Astrocyte (in vitro differentiated cells and primary cell): ENCODE data around the gene RCE1. TPM values are rescaled to one million over a fixed set of nuclear protein-coding genes. Genes with fewer than 3 reads are reported as not detected.

Experiments
- DNase-seq: peaks from one replicate; pipeline ENCODE4 v3.0.0-alpha.2; 2010; ENCODE audit warnings: low read depth
- FAIRE-seq: peaks from 2 replicates; lab custom pipeline; 2011; peaks lifted over from hg19 to GRCh38; lab: Jason Lieb, UNC
- H2AFZ ChIP-seq: 2 replicates; pipeline ENCODE4 v1.6.0; 2012; ENCODE audit warnings: low read depth, low read length, inconsistent platforms
- H3K27ac ChIP-seq: 2 replicates; pipeline ENCODE4 v1.5.1; 2011; ENCODE audit warnings: low read depth, low read length, inconsistent platforms
- H3K27me3 ChIP-seq: 2 replicates; pipeline ENCODE4 v1.6.0; 2011; ENCODE audit warnings: low read length, inconsistent platforms; ENCODE audit not compliant: insufficient read depth
- H3K36me3 ChIP-seq: 2 replicates; pipeline ENCODE4 v1.5.1; 2011; ENCODE audit warnings: low read length, inconsistent platforms; ENCODE audit not compliant: insufficient read depth
- H3K4me1 ChIP-seq: 2 replicates; pipeline ENCODE4 v1.5.1; 2011; ENCODE audit warnings: low read length, inconsistent platforms; ENCODE audit not compliant: insufficient read depth
- H3K4me2 ChIP-seq: 2 replicates; pipeline ENCODE4 v1.6.0; 2012; ENCODE audit warnings: low read length, inconsistent platforms
- H3K4me3 ChIP-seq: 2 replicates; pipeline ENCODE4 v1.5.1; 2011; ENCODE audit warnings: low read depth, mild to moderate bottlenecking, low read length, inconsistent platforms; ENCODE audit not compliant: insufficient read depth
- H3K79me2 ChIP-seq: 2 replicates; pipeline ENCODE4 v1.6.0; 2012; ENCODE audit warnings: mild to moderate bottlenecking, low read length, inconsistent platforms; ENCODE audit not compliant: insufficient read depth
- H3K9ac ChIP-seq: 2 replicates; pipeline ENCODE4 v1.6.0; 2012; ENCODE audit warnings: mild to moderate bottlenecking, low read length, inconsistent platforms
- H3K9me3 ChIP-seq: 2 replicates; pipeline ENCODE4 v1.5.1; 2012; ENCODE audit warnings: low read depth, mild to moderate bottlenecking, low read length, inconsistent platforms; ENCODE audit not compliant: insufficient read depth
- H4K20me1 ChIP-seq: 2 replicates; pipeline ENCODE4 v1.6.0; 2012; ENCODE audit warnings: low read length, inconsistent platforms; ENCODE audit not compliant: insufficient read depth
- H3K27ac Mint-ChIP-seq: one replicate; pipeline ENCODE4 v1.8.0; 2021; ENCODE audit warnings: mild to moderate bottlenecking, mixed read lengths; ENCODE audit not compliant: unreplicated experiment
- H3K27me3 Mint-ChIP-seq: one replicate; pipeline ENCODE4 v1.8.0; 2021; ENCODE audit warnings: low read depth, mixed read lengths; ENCODE audit not compliant: unreplicated experiment
- H3K36me3 Mint-ChIP-seq: one replicate; pipeline ENCODE4 v1.8.0; 2021; ENCODE audit warnings: low read depth, mixed read lengths; ENCODE audit not compliant: unreplicated experiment
- H3K4me1 Mint-ChIP-seq: one replicate; pipeline ENCODE4 v1.8.0; 2021; ENCODE audit warnings: low read depth, mixed read lengths; ENCODE audit not compliant: unreplicated experiment
- H3K4me3 Mint-ChIP-seq: one replicate; pipeline ENCODE4 v1.8.0; 2021; ENCODE audit warnings: mild to moderate bottlenecking, moderate library complexity, mixed read lengths; ENCODE audit not compliant: unreplicated experiment
- H3K9me3 Mint-ChIP-seq: one replicate; pipeline ENCODE4 v1.8.0; 2021; ENCODE audit warnings: mild to moderate bottlenecking, mixed read lengths; ENCODE audit not compliant: unreplicated experiment
- EZH2 ChIP-seq: IDR thresholded peaks from 2 replicates; pipeline ENCODE4 v1.6.1; 2012; ENCODE audit warnings: mild to moderate bottlenecking, low read length, inconsistent platforms; ENCODE audit not compliant: insufficient read depth
- total RNA-seq: library from RNA; stranded (reverse); gene quantifications from 2 replicates; pipeline ENCODE4 v1.2.1, GENCODE V29; 2021
- TF ChIP-seq, protein P1 (sequence below): IDR thresholded peaks from 2 replicates; pipeline ENCODE4 v1.5.1; 2011; ENCODE audit warnings: low read depth, mild to moderate bottlenecking, inconsistent platforms, low read length, moderate library complexity; ENCODE audit not compliant: insufficient read depth

RCE1 gene
- total RNA-seq, 1 donor from 2014 or later, result 19.8 TPM

DNA sequence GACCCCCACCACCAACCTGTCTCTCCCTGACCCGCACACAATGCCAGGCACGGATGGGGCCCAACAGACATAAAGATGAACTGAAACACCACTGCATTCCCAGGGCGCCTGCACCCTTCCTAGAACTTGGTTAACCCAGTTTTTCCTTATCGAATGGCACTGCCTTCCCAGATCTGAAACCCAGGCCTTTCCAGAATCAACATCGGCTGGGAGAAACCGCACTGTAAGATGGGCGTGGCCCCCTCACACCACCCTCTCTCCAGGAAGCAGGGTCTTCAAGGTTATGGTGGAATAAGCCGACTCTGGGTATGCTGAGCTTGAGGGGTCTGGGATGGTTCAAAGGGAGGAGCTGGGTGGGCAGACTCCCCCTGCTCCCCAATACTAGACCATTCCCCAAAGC, 36.8 kb downstream of the RCE1 start:
- Mint-ChIP-seq H3K4me1 (peaks cover 16% of the 10 kb centered on the region), H3K9me3 (no peaks in the 10 kb centered on the region), H3K27me3 (peaks cover 23% of the 10 kb centered on the region), H3K4me3 (no peak overlapping the region), H3K36me3 (no peaks in the 10 kb centered on the region), H3K27ac (no peak overlapping the region)
- Histone ChIP-seq H3K9me3 (no peaks in the 10 kb centered on the region), H2AFZ (no peak overlapping the region), H3K4me1 (peaks cover 19% of the 10 kb centered on the region), H3K27me3 (no peaks in the 10 kb centered on the region), H3K27ac (no peak overlapping the region), H3K36me3 (no peaks in the 10 kb centered on the region), H3K9ac (no peak overlapping the region), H3K79me2 (no peaks in the 10 kb centered on the region), H3K4me2 (no peak overlapping the region), H4K20me1 (peaks cover 12% of the 10 kb centered on the region), H3K4me3 (no peak overlapping the region)
- TF ChIP-seq, protein P1, sequence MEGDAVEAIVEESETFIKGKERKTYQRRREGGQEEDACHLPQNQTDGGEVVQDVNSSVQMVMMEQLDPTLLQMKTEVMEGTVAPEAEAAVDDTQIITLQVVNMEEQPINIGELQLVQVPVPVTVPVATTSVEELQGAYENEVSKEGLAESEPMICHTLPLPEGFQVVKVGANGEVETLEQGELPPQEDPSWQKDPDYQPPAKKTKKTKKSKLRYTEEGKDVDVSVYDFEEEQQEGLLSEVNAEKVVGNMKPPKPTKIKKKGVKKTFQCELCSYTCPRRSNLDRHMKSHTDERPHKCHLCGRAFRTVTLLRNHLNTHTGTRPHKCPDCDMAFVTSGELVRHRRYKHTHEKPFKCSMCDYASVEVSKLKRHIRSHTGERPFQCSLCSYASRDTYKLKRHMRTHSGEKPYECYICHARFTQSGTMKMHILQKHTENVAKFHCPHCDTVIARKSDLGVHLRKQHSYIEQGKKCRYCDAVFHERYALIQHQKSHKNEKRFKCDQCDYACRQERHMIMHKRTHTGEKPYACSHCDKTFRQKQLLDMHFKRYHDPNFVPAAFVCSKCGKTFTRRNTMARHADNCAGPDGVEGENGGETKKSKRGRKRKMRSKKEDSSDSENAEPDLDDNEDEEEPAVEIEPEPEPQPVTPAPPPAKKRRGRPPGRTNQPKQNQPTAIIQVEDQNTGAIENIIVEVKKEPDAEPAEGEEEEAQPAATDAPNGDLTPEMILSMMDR, result no peak
- no peak for TF ChIP-seq EZH2
- DNase-seq (no peak), FAIRE-seq (no peak)

GRCh38 chr11:66880496-66881450, 37.5 kb downstream of the RCE1 start:
- TF ChIP-seq, protein P1, result no peak
- no peak for TF ChIP-seq EZH2
- no peaks in the 10 kb centered on the region for H3K79me2 ChIP-seq
- H3K9me3 ChIP-seq, result no peaks in the 10 kb centered on the region
- H3K27me3 Mint-ChIP-seq, result peaks cover 18% of the 10 kb centered on the region
- H3K27me3 ChIP-seq, result no peaks in the 10 kb centered on the region
- no peak for DNase-seq
- H3K4me3 ChIP-seq, result no peak overlapping the region
- H3K27ac Mint-ChIP-seq, result no peak overlapping the region
- no peak overlapping the region for H3K9ac ChIP-seq
- peaks cover 12% of the 10 kb centered on the region for H4K20me1 ChIP-seq
- no peak overlapping the region for H2AFZ ChIP-seq
- FAIRE-seq, result no peak
- no peaks in the 10 kb centered on the region for H3K36me3 ChIP-seq
- H3K27ac ChIP-seq, result no peak overlapping the region
- peaks cover 20% of the 10 kb centered on the region for H3K4me1 ChIP-seq
- no peaks in the 10 kb centered on the region for H3K36me3 Mint-ChIP-seq
- no peaks in the 10 kb centered on the region for H3K9me3 Mint-ChIP-seq
- H3K4me2 ChIP-seq, result no peak overlapping the region
- H3K4me1 Mint-ChIP-seq, result peaks cover 16% of the 10 kb centered on the region
- no peak overlapping the region for H3K4me3 Mint-ChIP-seq

GRCh38 chr11:66881451-66881835, 38.2 kb downstream of the RCE1 start:
- Histone ChIP-seq H3K27me3 (no peaks in the 10 kb centered on the region), H3K4me2 (no peak overlapping the region), H3K36me3 (no peaks in the 10 kb centered on the region), H3K9ac (no peak overlapping the region), H4K20me1 (peaks cover 8% of the 10 kb centered on the region), H3K27ac (no peak overlapping the region), H3K79me2 (no peaks in the 10 kb centered on the region), H3K4me3 (no peak overlapping the region), H3K4me1 (peaks cover 27% of the 10 kb centered on the region), H2AFZ (no peak overlapping the region), H3K9me3 (no peaks in the 10 kb centered on the region)
- peaks cover 20% of the 10 kb centered on the region for H3K4me1 Mint-ChIP-seq
- no peaks in the 10 kb centered on the region for H3K36me3 Mint-ChIP-seq
- DNase-seq (no peak), FAIRE-seq (no peak)
- peaks cover 11% of the 10 kb centered on the region for H3K27me3 Mint-ChIP-seq
- no peak overlapping the region for H3K27ac Mint-ChIP-seq
- TF ChIP-seq, protein P1, result no peak
- TF ChIP-seq EZH2, result no peak
- no peak overlapping the region for H3K4me3 Mint-ChIP-seq
- no peaks in the 10 kb centered on the region for H3K9me3 Mint-ChIP-seq
